Parathyroid adenoma (tissue), 2 donors: ENCODE measurements around the gene VPS35.
"Not testable (repeated sequence)": the region's sequence is repeated elsewhere in the genome, so short reads cannot be mapped to it uniquely, and the experiment has no call there.

ENCODE experiments used
- H2AFZ ChIP-seq: fragments of 300-600 bp; sonication (generic); one replicate; pipeline ENCODE4 v1.7.0; 2017; ENCODE audit warnings: antibody characterized with exemption, mild to moderate bottlenecking
- H3K27ac ChIP-seq: fragments of 300-600 bp; sonication (generic); one replicate; pipeline ENCODE4 v1.7.0; 2017
- H3K27me3 ChIP-seq: fragments of 300-600 bp; sonication (generic); one replicate; pipeline ENCODE4 v1.7.0; 2017; ENCODE audit warnings: low read length; ENCODE audit not compliant: control insufficient read depth, insufficient read depth
- H3K36me3 ChIP-seq: fragments of 300-600 bp; sonication (generic); one replicate; pipeline ENCODE4 v1.7.0; 2017; ENCODE audit warnings: low read length; ENCODE audit not compliant: control insufficient read depth, insufficient read depth
- H3K4me1 ChIP-seq: fragments of 300-600 bp; sonication (generic); one replicate; pipeline ENCODE4 v1.7.0; 2017; ENCODE audit warnings: control low read depth
- H3K4me2 ChIP-seq: fragments of 300-600 bp; sonication (generic); one replicate; pipeline ENCODE4 v1.7.0; 2017; ENCODE audit warnings: low read length
- H3K4me3 ChIP-seq: fragments of 300-600 bp; sonication (generic); one replicate; pipeline ENCODE4 v1.7.0; 2017; ENCODE audit warnings: low read depth, low read length
- H3K79me2 ChIP-seq: fragments of 300-600 bp; sonication (generic); one replicate; pipeline ENCODE4 v1.7.0; 2017; ENCODE audit warnings: control low read depth
- H3K9ac ChIP-seq: fragments of 300-600 bp; sonication (generic); one replicate; pipeline ENCODE4 v1.7.0; 2017; ENCODE audit warnings: mild to moderate bottlenecking
- H3K9me3 ChIP-seq: fragments of 300-600 bp; sonication (generic); one replicate; pipeline ENCODE4 v1.7.0; 2017; ENCODE audit warnings: low read length; ENCODE audit not compliant: control insufficient read depth
- TF ChIP-seq, protein P1 (sequence below): fragments of 300-600 bp; sonication (generic); IDR thresholded peaks from one replicate; pipeline ENCODE4 v1.7.0; 2017; ENCODE audit warnings: antibody characterized with exemption, mild to moderate bottlenecking
- donor health status: primary hyperparathyroidism.

The VPS35 gene

DNA sequence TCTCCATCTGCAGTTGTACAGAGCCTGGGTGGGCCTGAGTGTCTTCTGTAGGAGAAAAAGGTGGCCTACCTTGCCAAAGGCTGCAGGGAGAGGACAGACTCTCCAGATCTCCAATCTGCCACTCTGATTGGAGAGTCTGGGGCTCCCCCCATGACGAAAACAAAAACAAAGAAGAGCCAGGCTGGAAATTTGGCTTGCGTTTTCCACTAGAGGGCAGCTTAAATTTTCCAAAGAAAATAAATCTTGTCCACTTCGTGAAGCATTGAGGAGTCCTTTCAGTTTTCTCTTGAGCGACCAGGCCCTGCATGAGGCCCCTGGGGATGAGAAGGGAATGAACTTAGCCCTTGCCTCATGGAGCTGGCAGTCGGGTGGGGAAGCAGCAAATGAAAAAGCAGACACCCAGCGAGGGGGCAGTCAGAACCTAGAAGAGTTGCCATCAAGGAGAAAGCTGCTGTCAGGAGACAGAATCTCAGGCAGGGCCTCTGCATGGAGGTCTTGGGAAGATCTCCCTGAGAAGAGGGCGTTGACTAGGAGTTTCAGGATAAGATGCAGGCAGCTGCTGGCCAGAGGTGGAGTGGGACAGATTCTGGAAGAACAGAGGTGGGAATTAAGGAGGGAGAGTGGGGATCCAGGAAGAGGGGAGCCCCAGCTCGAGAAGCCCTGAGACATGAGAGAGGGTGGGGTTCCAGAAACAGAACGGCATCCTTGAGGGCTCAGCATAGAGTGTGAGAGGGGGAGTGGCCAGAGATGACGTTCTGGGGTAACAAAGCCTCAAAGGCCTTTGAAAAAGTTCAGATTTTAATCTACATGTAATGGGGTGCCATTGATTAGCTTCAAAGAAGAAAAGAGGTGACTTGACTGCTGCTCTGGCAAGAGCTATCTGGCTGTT lies 59.4 kb downstream of the VPS35 start:
- Histone ChIP-seq H3K27me3 (no peaks in the 10 kb centered on the region), H3K27ac (no peak overlapping the region), H3K79me2 (no peaks in the 10 kb centered on the region), H3K4me3 (no peak overlapping the region), H2AFZ (peak overlapping the region; percentile 46), H3K4me2 (no peak overlapping the region), H3K9ac (no peak overlapping the region), H3K4me1 (no peaks in the 10 kb centered on the region), H3K36me3 (no peaks in the 10 kb centered on the region), H3K9me3 (no peaks in the 10 kb centered on the region)
- TF ChIP-seq, protein P1, sequence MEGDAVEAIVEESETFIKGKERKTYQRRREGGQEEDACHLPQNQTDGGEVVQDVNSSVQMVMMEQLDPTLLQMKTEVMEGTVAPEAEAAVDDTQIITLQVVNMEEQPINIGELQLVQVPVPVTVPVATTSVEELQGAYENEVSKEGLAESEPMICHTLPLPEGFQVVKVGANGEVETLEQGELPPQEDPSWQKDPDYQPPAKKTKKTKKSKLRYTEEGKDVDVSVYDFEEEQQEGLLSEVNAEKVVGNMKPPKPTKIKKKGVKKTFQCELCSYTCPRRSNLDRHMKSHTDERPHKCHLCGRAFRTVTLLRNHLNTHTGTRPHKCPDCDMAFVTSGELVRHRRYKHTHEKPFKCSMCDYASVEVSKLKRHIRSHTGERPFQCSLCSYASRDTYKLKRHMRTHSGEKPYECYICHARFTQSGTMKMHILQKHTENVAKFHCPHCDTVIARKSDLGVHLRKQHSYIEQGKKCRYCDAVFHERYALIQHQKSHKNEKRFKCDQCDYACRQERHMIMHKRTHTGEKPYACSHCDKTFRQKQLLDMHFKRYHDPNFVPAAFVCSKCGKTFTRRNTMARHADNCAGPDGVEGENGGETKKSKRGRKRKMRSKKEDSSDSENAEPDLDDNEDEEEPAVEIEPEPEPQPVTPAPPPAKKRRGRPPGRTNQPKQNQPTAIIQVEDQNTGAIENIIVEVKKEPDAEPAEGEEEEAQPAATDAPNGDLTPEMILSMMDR: no peak

DNA sequence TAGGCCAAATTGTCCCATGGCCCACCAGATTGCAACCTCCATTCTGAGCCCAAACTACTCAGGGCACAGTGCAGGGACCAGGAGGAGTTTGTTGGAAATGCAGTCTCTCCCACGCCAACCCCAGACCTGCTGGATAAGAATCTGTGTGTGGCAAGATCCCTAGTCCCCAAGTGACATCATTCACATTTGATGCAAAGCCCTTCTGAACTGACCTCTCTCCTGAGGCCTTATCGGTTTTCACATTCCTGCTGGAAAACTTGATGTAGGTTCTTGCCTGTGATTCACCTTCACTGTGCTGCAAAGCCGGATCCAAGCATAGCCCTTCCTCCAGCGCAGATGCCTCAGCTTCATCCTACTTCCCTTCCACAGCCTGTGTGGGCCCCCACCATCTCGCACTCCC lies 61.2 kb downstream of the VPS35 start:
- Histone ChIP-seq H3K27ac (no peak overlapping the region), H3K4me2 (no peak overlapping the region), H3K36me3 (no peaks in the 10 kb centered on the region), H3K79me2 (no peaks in the 10 kb centered on the region), H3K4me1 (no peaks in the 10 kb centered on the region), H3K9me3 (no peaks in the 10 kb centered on the region), H3K9ac (no peak overlapping the region), H3K4me3 (no peak overlapping the region), H2AFZ (no peak overlapping the region), H3K27me3 (no peaks in the 10 kb centered on the region)
- TF ChIP-seq, protein P1: no peak

DNA sequence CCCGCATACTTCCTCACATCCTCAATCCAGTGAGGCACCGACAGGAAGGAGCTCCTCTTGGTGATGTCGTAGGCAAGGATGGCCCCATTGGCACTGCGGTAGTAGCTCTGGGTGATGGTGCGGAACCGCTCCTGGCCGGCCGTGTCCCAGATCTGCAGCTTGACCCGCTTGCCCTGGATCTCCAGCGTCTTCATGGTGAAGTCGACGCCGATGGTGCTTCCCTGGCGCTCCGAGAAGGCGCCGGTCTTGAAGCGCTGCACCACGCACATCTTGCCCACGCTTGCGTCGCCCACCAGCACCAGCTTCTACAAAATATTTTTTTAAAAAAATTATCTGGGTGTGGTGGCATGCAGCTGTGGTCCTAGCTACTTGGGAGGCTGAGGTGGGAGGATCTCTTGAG lies 62.3 kb downstream of the VPS35 start:
- H3K27ac ChIP-seq, H3K4me3 ChIP-seq, H3K9ac ChIP-seq, H3K4me1 ChIP-seq, H3K36me3 ChIP-seq, H3K9me3 ChIP-seq, H3K27me3 ChIP-seq, H3K79me2 ChIP-seq, H3K4me2 ChIP-seq, H2AFZ ChIP-seq: not testable (repeated sequence)

DNA sequence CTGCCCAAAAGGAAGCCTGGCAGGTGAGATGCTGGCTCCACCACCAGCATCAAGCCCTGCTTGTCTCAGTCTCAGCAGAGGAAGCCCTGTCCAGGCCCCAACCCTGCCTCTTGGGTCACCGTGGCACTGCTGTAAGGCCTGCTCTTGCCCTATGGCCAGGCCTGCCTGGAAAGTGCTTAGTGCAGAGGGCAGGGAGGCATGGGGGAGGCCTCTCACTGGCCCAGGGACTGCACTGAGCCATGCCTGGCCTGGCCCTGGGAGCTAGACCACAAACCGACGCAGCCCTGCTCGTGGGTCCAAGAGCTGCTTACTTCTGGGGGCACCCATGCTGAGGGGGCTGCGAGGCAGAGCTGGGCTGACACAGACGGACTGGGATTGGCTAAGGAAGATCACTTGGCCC lies 64.1 kb downstream of the VPS35 start:
- H3K4me1 ChIP-seq, H3K4me2 ChIP-seq, H3K9me3 ChIP-seq, H3K79me2 ChIP-seq, H3K36me3 ChIP-seq, H3K27me3 ChIP-seq, H3K4me3 ChIP-seq, H3K9ac ChIP-seq, H3K27ac ChIP-seq, H2AFZ ChIP-seq: not testable (repeated sequence)

DNA sequence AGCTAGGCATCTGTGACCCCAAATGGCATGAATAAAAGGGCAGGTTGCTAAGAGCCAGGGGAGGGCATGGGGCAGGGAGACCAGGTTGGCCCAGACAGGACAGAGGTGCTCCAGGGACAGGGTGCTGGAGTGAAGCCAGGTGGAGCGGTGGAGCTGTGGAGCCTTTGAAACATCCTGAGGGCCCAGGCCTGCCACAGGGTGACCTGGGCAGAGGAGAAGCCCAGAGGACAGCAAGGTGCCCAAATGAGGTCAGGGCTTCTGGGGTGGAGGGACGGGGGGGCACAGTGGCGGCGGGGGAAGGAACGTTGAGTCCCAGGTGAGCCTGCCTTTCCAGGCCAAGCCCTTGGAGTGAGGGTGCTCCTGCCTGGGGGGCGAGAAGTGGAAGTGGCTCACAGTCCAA lies 65.3 kb downstream of the VPS35 start:
- not testable (repeated sequence) for H3K4me3 ChIP-seq

DNA sequence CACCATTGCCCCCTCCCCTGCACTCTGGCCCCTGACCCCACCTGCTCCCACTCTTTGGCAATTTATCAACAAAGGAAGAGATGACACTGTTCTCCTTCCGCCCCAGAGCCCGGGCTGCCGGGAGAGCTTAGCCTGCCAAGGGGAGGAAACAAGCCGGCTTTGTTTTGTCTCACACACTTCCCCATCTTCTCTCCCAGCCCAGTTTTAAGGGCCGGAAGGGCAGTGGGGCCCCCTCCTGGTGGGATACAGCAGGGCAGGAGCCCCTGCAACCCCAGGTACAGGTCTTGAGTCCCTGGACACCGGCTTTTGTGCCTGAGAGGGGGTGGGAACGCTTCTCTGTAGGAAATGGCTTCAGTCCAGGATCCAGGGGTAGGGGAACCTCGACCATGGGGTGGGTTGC lies 65.7 kb downstream of the VPS35 start:
- H3K9me3 ChIP-seq, H3K27me3 ChIP-seq, H3K79me2 ChIP-seq, H3K4me1 ChIP-seq, H3K27ac ChIP-seq, H2AFZ ChIP-seq, H3K4me2 ChIP-seq, H3K4me3 ChIP-seq, H3K36me3 ChIP-seq, H3K9ac ChIP-seq: not testable (repeated sequence)

More for the DNA sequence above, 65.3 kb downstream of the VPS35 start:
- not testable (repeated sequence) for H3K79me2 ChIP-seq, H3K4me1 ChIP-seq, H3K36me3 ChIP-seq, H3K9me3 ChIP-seq, H3K4me2 ChIP-seq, H2AFZ ChIP-seq, H3K27ac ChIP-seq, H3K27me3 ChIP-seq, H3K9ac ChIP-seq
